Bronchial epithelial cell (primary cell): ENCODE measurements around the gene HIGD1C. TPM values are rescaled to one million over a fixed set of nuclear protein-coding genes. Genes with fewer than 3 reads are reported as not detected.

Experiments used
- DNase-seq: peaks from one replicate; pipeline ENCODE4 v3.0.0-alpha.2; 2010; ENCODE audit warnings: low read depth
- FAIRE-seq: peaks from 2 replicates; lab custom pipeline; 2011; peaks lifted over from hg19 to GRCh38; lab: Jason Lieb, UNC
- H3K27me3 ChIP-seq: 2 replicates; pipeline ENCODE4 v1.5.1; 2011; ENCODE audit warnings: low read length; ENCODE audit not compliant: control insufficient read depth, insufficient read depth
- H3K36me3 ChIP-seq: 2 replicates; pipeline ENCODE4 v1.5.1; 2011; ENCODE audit warnings: low read length; ENCODE audit not compliant: control insufficient read depth, insufficient read depth
- H3K4me3 ChIP-seq: 2 replicates; pipeline ENCODE4 v1.5.1; 2011; ENCODE audit warnings: mild to moderate bottlenecking, low read depth, low read length, control low read depth
- CTCF ChIP-seq: IDR thresholded peaks from 2 replicates; pipeline ENCODE4 v1.5.1; 2011; ENCODE audit warnings: mild to moderate bottlenecking, moderate library complexity, low read length, control low read depth, inconsistent platforms; ENCODE audit not compliant: insufficient read depth, severe bottlenecking
- total RNA-seq: library from RNA; depleted of rRNA; stranded (reverse); fragments of >200 nt; gene quantifications from 2 replicates; pipeline ENCODE4 v1.2.1, GENCODE V29; 2014

HIGD1C gene
- total RNA-seq, 1 donor from 2014 or later, result not detected

- no peak overlapping the region for H3K4me3 ChIP-seq
- H3K36me3 ChIP-seq, result peaks cover 16% of the 10 kb centered on the region
- TF ChIP-seq CTCF, result no peak
- FAIRE-seq, result no peak
- DNase-seq, result no peak
- H3K27me3 ChIP-seq, result no peaks in the 10 kb centered on the region
Measured at GRCh38 chr12:50988051-50988450, 35.7 kb downstream of the HIGD1C start.

- FAIRE-seq (no peak), DNase-seq (no peak)
- H3K27me3 ChIP-seq, result no peaks in the 10 kb centered on the region
- H3K36me3 ChIP-seq, result peaks cover 16% of the 10 kb centered on the region
- no peak for TF ChIP-seq CTCF
- no peak overlapping the region for H3K4me3 ChIP-seq
Measured at GRCh38 chr12:50988871-50989270, 36.5 kb downstream of the HIGD1C start.

- H3K36me3 ChIP-seq, result peaks cover 16% of the 10 kb centered on the region
- no peak for TF ChIP-seq CTCF
- FAIRE-seq, result no peak
Measured at GRCh38 chr12:50990147-50990727, 37.9 kb downstream of the HIGD1C start.

GRCh38 chr12:50990791-50991190 is 38.4 kb downstream of the HIGD1C start:
- H3K4me3 ChIP-seq, result no peak overlapping the region
- H3K27me3 ChIP-seq, result no peaks in the 10 kb centered on the region
- no peak for FAIRE-seq
- TF ChIP-seq CTCF, result no peak
- DNase-seq, result no peak
- peaks cover 16% of the 10 kb centered on the region for H3K36me3 ChIP-seq

More at GRCh38 chr12:50990147-50990727, 37.9 kb downstream of the HIGD1C start:
- no peaks in the 10 kb centered on the region for H3K27me3 ChIP-seq
- no peak for DNase-seq
- no peak overlapping the region for H3K4me3 ChIP-seq

GRCh38 chr12:50991291-50991690 is 38.9 kb downstream of the HIGD1C start:
- Histone ChIP-seq H3K36me3 (peaks cover 16% of the 10 kb centered on the region), H3K4me3 (no peak overlapping the region), H3K27me3 (no peaks in the 10 kb centered on the region)
- TF ChIP-seq CTCF, result no peak
- DNase-seq, result no peak
- FAIRE-seq, result no peak

- DNase-seq (no peak), FAIRE-seq (no peak)
- Histone ChIP-seq H3K4me3 (no peak overlapping the region), H3K27me3 (no peaks in the 10 kb centered on the region), H3K36me3 (peaks cover 16% of the 10 kb centered on the region)
- no peak for TF ChIP-seq CTCF
Measured at GRCh38 chr12:50992819-50993218, 40.5 kb downstream of the HIGD1C start.
